ENCODE measurements around the gene SPATA13. TPM values are rescaled to one million over a fixed set of nuclear protein-coding genes. Genes with fewer than 3 reads are reported as not detected.
A peak's percentile ranks its signal among the peaks of the same experiment; 100 is the strongest.

The SPATA13 gene
- total and polyA plus RNA-seq, 2 donors (not counting 1 experiment from before 2014, with no cell fraction given): 5.7 to 8.3 TPM

DNA sequence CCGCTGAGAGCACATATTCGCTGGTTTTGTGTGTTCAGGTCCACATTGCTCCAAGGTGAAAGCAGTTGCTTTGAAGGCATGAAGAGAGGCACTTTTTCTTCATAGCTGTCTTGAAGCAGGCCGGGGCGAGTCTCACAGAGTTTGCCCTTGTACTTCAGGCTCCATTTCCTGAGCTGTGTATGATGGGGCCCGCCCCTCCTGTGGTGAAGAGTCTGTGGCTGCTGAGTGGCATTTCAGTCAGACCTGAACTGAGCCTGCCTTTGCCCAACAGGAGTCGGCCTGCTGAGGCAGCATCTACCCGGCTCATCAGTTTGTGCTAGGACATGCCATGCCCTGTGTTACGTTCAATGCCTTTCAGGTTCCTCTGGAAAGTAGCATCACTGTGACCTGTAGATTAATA, 104.5 kb downstream of the SPATA13 start:
- Histone ChIP-seq H4K20me1 (ENCODE audit: control insufficient read depth, insufficient read depth, low read length, poor library complexity, severe bottlenecking) (no peaks in the 10 kb centered on the region), H2AFZ (ENCODE audit: insufficient read depth, low read depth, low read length, poor library complexity, severe bottlenecking) (peak overlapping the region; percentile 73), H3K4me3 (ENCODE audit: control extremely low read depth in 1 of 5, extremely low read depth in 1 of 5, insufficient read depth in 1 of 5, low read depth in 2 of 5, low read length in 4 of 5) (no peak overlapping the region), H3K9me3 (ENCODE audit: control extremely low read depth in 1 of 3, control insufficient read depth in 2 of 3, insufficient read depth in 1 of 3, low read length in 2 of 3) (no peaks in the 10 kb centered on the region), H3K9ac (ENCODE audit: low read length) (no peak overlapping the region), H3K36me3 (replicated peaks in 1 of 2; ENCODE audit: control extremely low read depth in 1 of 2, control insufficient read depth in 1 of 2, extremely low read depth in 1 of 2, insufficient read depth in 2 of 2, low read length in 1 of 2) (no peaks in the 10 kb centered on the region), H3K79me2 (ENCODE audit: control insufficient read depth, insufficient read depth, low read length) (peaks cover 17% of the 10 kb centered on the region), H3K4me1 (ENCODE audit: control insufficient read depth in 2 of 2, insufficient read depth in 2 of 2, low read length in 2 of 2) (peaks cover 20 to 25% of the 10 kb centered on the region in 2 donors), H3K27me3 (replicated peaks in 1 of 4; ENCODE audit: control extremely low read depth in 1 of 4, control insufficient read depth in 3 of 4, insufficient read depth in 4 of 4, low read length in 3 of 4) (no peaks in the 10 kb centered on the region), H3K4me2 (replicated peaks; ENCODE audit: low read depth, low read length, poor library complexity, severe bottlenecking) (peak overlapping the region; percentile 32), H3K27ac (ENCODE audit: low read length in 2 of 2) (no peak overlapping the region)
- H3K4me3 Mint-ChIP-seq: no peak overlapping the region
- H3K9me3 Mint-ChIP-seq (ENCODE audit: insufficient read depth): no peaks in the 10 kb centered on the region
- DNase-seq (peak; percentile 47), ATAC-seq (ENCODE audit: low read depth) (peak; percentile 90)
- no peaks in the 10 kb centered on the region for H3K27me3 Mint-ChIP-seq
- WGBS (ENCODE audit: insufficient coverage): 40% methylated on average over 8 of the region's 8 CpGs
- peak overlapping the region; percentile 60 for H3K27ac Mint-ChIP-seq
- POLR2A ChIA-PET: no interaction called here
- TF ChIP-seq CTCF (IDR thresholded peaks at IDR 0.05): no peak
- no peak for TF ChIP-seq EZH2 (IDR thresholded peaks at IDR 0.05; ENCODE audit: borderline replicate concordance, insufficient read depth, low read depth, low read length, poor library complexity, severe bottlenecking)
- peaks cover 39% of the 10 kb centered on the region for H3K4me1 Mint-ChIP-seq
- CTCF ChIA-PET: no interaction called here
- intact Hi-C loops (cut with micrococcal nuclease): no loop called here

- ATAC-seq (ENCODE audit: low read depth): no peak
- 93% methylated on average over 3 of the region's 3 CpGs for WGBS (ENCODE audit: insufficient coverage)
- CTCF ChIA-PET: no interaction called here
- DNase-seq: no peak
- TF ChIP-seq EZH2 (IDR thresholded peaks at IDR 0.05; ENCODE audit: borderline replicate concordance, insufficient read depth, low read depth, low read length, poor library complexity, severe bottlenecking) (no peak), CTCF (IDR thresholded peaks at IDR 0.05) (no peak)
- H3K27me3 ChIP-seq (replicated peaks in 1 of 4; ENCODE audit: control extremely low read depth in 1 of 4, control insufficient read depth in 3 of 4, insufficient read depth in 4 of 4, low read length in 3 of 4): no peaks in the 10 kb centered on the region
- no peak overlapping the region for H3K27ac ChIP-seq (ENCODE audit: low read length in 2 of 2)
- intact Hi-C loops (cut with micrococcal nuclease): no loop called here
- no peak overlapping the region for H3K4me3 ChIP-seq (ENCODE audit: control extremely low read depth in 1 of 5, extremely low read depth in 1 of 5, insufficient read depth in 1 of 5, low read depth in 2 of 5, low read length in 4 of 5)
- peak overlapping the region; percentile 32 for H3K4me2 ChIP-seq (replicated peaks; ENCODE audit: low read depth, low read length, poor library complexity, severe bottlenecking)
- peaks cover 25 to 27% of the 10 kb centered on the region in 2 donors for H3K4me1 ChIP-seq (ENCODE audit: control insufficient read depth in 2 of 2, insufficient read depth in 2 of 2, low read length in 2 of 2)
- peaks cover 42% of the 10 kb centered on the region for H3K4me1 Mint-ChIP-seq
- peaks cover 17% of the 10 kb centered on the region for H3K79me2 ChIP-seq (ENCODE audit: control insufficient read depth, insufficient read depth, low read length)
- peak overlapping the region; percentile 60 for H3K27ac Mint-ChIP-seq
- H3K9ac ChIP-seq (ENCODE audit: low read length): no peak overlapping the region
- POLR2A ChIA-PET: no interaction called here
- no peak overlapping the region for H3K4me3 Mint-ChIP-seq
- no peaks in the 10 kb centered on the region for H3K9me3 Mint-ChIP-seq (ENCODE audit: insufficient read depth)
- no peaks in the 10 kb centered on the region for H3K9me3 ChIP-seq (ENCODE audit: control extremely low read depth in 1 of 3, control insufficient read depth in 2 of 3, insufficient read depth in 1 of 3, low read length in 2 of 3)
- H3K27me3 Mint-ChIP-seq: no peaks in the 10 kb centered on the region
- peak overlapping the region; percentile 73 for H2AFZ ChIP-seq (ENCODE audit: insufficient read depth, low read depth, low read length, poor library complexity, severe bottlenecking)
- H3K36me3 ChIP-seq (replicated peaks in 1 of 2; ENCODE audit: control extremely low read depth in 1 of 2, control insufficient read depth in 1 of 2, extremely low read depth in 1 of 2, insufficient read depth in 2 of 2, low read length in 1 of 2): no peaks in the 10 kb centered on the region
- no peaks in the 10 kb centered on the region for H4K20me1 ChIP-seq (ENCODE audit: control insufficient read depth, insufficient read depth, low read length, poor library complexity, severe bottlenecking)
Measured at GRCh38 chr13:24265453-24265852, 104.9 kb downstream of the SPATA13 start.

All from B cell (primary cell).